Neural cell (in vitro differentiated cells): ENCODE results near the gene ZNF394. TPM values are rescaled to one million over a fixed set of nuclear protein-coding genes. Genes with fewer than 3 reads are reported as not detected.

Experiments used
- H2AFZ ChIP-seq: fragments of 200-600, 300-800 bp; sonication (generic), shearing (Covaris generic); 2 replicates; pipeline ENCODE4 v1.6.0; 2014; ENCODE audit warnings: low read depth, mild to moderate bottlenecking, antibody characterized with exemption, low read length, moderate library complexity
- H3F3A ChIP-seq: fragments of 200-600 bp; shearing (Covaris generic); 2 replicates; pipeline ENCODE4 v1.6.1; 2016; ENCODE audit warnings: mild to moderate bottlenecking, moderate library complexity, mixed read lengths, antibody characterized with exemption, low read length; ENCODE audit not compliant: insufficient read depth, poor library complexity, severe bottlenecking
- H3K27ac ChIP-seq: fragments of 200-600, 300-800 bp; sonication (generic), shearing (Covaris generic); 2 replicates; pipeline ENCODE4 v1.5.1; 2014; ENCODE audit warnings: mild to moderate bottlenecking, low read length, moderate library complexity
- H3K27me3 ChIP-seq: fragments of 300-800, 200-600 bp; sonication (generic), shearing (Covaris generic); 2 replicates; pipeline ENCODE4 v1.6.0; 2014; ENCODE audit warnings: mild to moderate bottlenecking, low read depth, low read length, moderate library complexity; ENCODE audit not compliant: insufficient read depth
- H3K36me3 ChIP-seq: fragments of 300-800, 200-600 bp; sonication (generic), shearing (Covaris generic); 2 replicates; pipeline ENCODE4 v1.5.1; 2014; ENCODE audit warnings: mild to moderate bottlenecking, antibody characterized with exemption, low read length, moderate library complexity; ENCODE audit not compliant: insufficient read depth
- H3K4me2 ChIP-seq: fragments of 300-800, 200-600 bp; sonication (generic), shearing (Covaris generic); 2 replicates; pipeline ENCODE4 v1.6.0; 2014; ENCODE audit warnings: mild to moderate bottlenecking, low read length
- H3K4me3 ChIP-seq: fragments of 300-800, 200-600 bp; sonication (generic), shearing (Covaris generic); 2 replicates; pipeline ENCODE4 v1.5.1; 2014; ENCODE audit warnings: mild to moderate bottlenecking, low read length, moderate library complexity
- H3K79me2 ChIP-seq: fragments of 200-600 bp; shearing (Covaris generic); replicated peaks from 2 replicates; pipeline ENCODE4 v1.6.0; 2014; ENCODE audit warnings: mild to moderate bottlenecking, low read length, moderate library complexity; ENCODE audit not compliant: insufficient read depth
- H3K9ac ChIP-seq: fragments of 300-800, 200-600 bp; sonication (generic), shearing (Covaris generic); 2 replicates; pipeline ENCODE4 v1.6.1; 2016; ENCODE audit warnings: mild to moderate bottlenecking, low read length, mixed read lengths
- H3K9me2 ChIP-seq: fragments of 200-600 bp; shearing (Covaris generic); 2 replicates; pipeline ENCODE4 v1.6.1; 2016; ENCODE audit warnings: mild to moderate bottlenecking, low read length, mixed read lengths; ENCODE audit not compliant: insufficient read depth
- H3K9me3 ChIP-seq: fragments of 200-600, 300-800 bp; sonication (generic), shearing (Covaris generic); 2 replicates; pipeline ENCODE4 v1.6.1; 2016; ENCODE audit warnings: mild to moderate bottlenecking, mixed run types, low read length, moderate library complexity, mixed read lengths
- H4K20me1 ChIP-seq: fragments of 200-600 bp; shearing (Covaris generic); 2 replicates; pipeline ENCODE4 v1.6.1; 2016; ENCODE audit warnings: mild to moderate bottlenecking, mixed run types; ENCODE audit not compliant: insufficient read depth
- EP300 ChIP-seq: fragments of 450-650 bp; conservative IDR thresholded peaks from 2 replicates; pipeline ENCODE4 v1.6.1; 2014; ENCODE audit warnings: antibody characterized with exemption, mild to moderate bottlenecking, moderate library complexity; ENCODE audit not compliant: poor library complexity, severe bottlenecking
- EZH2 ChIP-seq: fragments of 200-600, 300-800 bp; shearing (Covaris generic), sonication (generic); IDR thresholded peaks from 2 replicates; pipeline ENCODE4 v1.6.1; 2014; ENCODE audit warnings: antibody characterized with exemption, low read length, borderline replicate concordance, mild to moderate bottlenecking; ENCODE audit not compliant: insufficient read depth, poor library complexity, severe bottlenecking
- MXI1 ChIP-seq: fragments of 450-650 bp; conservative IDR thresholded peaks from 2 replicates; pipeline ENCODE4 v1.6.1; 2014; ENCODE audit warnings: antibody characterized with exemption, mild to moderate bottlenecking; ENCODE audit not compliant: poor library complexity, severe bottlenecking
- POLR2AphosphoS5 ChIP-seq: IDR thresholded peaks from 2 replicates; pipeline ENCODE4 v1.6.1; 2012
- RAD21 ChIP-seq: fragments of 450-650 bp; conservative IDR thresholded peaks from 2 replicates; pipeline ENCODE4 v1.6.1; 2014; ENCODE audit warnings: antibody characterized with exemption, mild to moderate bottlenecking, moderate library complexity
- REST ChIP-seq: IDR thresholded peaks from 2 replicates; pipeline ENCODE4 v1.6.1; 2012; ENCODE audit warnings: borderline replicate concordance
- SMC3 ChIP-seq: fragments of 450-650 bp; conservative IDR thresholded peaks from 2 replicates; pipeline ENCODE4 v1.6.1; 2014; ENCODE audit warnings: antibody characterized with exemption, mild to moderate bottlenecking, moderate library complexity; ENCODE audit not compliant: poor library complexity
- TAF1 ChIP-seq: IDR thresholded peaks from 2 replicates; pipeline ENCODE4 v1.6.1; 2012; ENCODE audit warnings: low read depth
- polyA plus RNA-seq: library from polyadenylated mRNA; depleted of rRNA; stranded (reverse); fragments of >200 nt; gene quantifications from 2 replicates; pipeline ENCODE4 v1.2.3, GENCODE V29; 2014
- TF ChIP-seq, protein P1 (sequence below): fragments of 450-650 bp; IDR thresholded peaks from 2 replicates; pipeline ENCODE4 v1.5.1; 2014; ENCODE audit warnings: antibody characterized with exemption, mild to moderate bottlenecking, moderate library complexity; ENCODE audit not compliant: poor library complexity, severe bottlenecking

The ZNF394 gene
- polyA plus RNA-seq, 1 donor from 2014 or later: 9.5 TPM

DNA sequence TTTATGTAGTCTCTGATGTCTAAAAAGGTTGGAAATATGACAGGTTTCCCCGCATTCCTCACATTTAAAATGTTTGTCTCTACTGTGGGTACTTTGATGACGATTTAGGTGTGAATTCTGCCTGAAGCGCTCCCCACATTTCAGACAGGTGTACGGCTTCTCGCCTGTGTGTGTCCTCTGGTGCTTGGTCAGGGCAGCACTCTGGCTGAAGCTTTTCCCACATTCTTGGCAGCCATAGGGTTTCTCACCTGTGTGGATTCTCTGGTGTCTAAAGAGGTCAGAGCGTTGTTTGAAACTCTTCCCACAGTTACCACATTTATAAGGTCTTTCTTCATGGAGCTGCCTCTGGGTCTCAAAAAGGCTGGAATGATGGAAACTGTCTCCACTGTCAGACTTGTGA lies 6.3 kb downstream of the ZNF394 start:
- Histone ChIP-seq H3K4me3 (no peak overlapping the region), H2AFZ (no peak overlapping the region), H3K9me2 (no peaks in the 10 kb centered on the region), H3K27ac (no peak overlapping the region), H3F3A (no peaks in the 10 kb centered on the region), H4K20me1 (no peaks in the 10 kb centered on the region), H3K27me3 (no peaks in the 10 kb centered on the region), H3K9ac (no peak overlapping the region), H3K4me2 (no peak overlapping the region), H3K79me2 (peaks cover 21% of the 10 kb centered on the region), H3K9me3 (no peaks in the 10 kb centered on the region), H3K36me3 (peaks cover 10% of the 10 kb centered on the region)
- TF ChIP-seq REST (no peak), RAD21 (no peak), EP300 (no peak), SMC3 (no peak), EZH2 (no peak), POLR2AphosphoS5 (no peak), MXI1 (no peak), TAF1 (no peak)
- TF ChIP-seq, protein P1, sequence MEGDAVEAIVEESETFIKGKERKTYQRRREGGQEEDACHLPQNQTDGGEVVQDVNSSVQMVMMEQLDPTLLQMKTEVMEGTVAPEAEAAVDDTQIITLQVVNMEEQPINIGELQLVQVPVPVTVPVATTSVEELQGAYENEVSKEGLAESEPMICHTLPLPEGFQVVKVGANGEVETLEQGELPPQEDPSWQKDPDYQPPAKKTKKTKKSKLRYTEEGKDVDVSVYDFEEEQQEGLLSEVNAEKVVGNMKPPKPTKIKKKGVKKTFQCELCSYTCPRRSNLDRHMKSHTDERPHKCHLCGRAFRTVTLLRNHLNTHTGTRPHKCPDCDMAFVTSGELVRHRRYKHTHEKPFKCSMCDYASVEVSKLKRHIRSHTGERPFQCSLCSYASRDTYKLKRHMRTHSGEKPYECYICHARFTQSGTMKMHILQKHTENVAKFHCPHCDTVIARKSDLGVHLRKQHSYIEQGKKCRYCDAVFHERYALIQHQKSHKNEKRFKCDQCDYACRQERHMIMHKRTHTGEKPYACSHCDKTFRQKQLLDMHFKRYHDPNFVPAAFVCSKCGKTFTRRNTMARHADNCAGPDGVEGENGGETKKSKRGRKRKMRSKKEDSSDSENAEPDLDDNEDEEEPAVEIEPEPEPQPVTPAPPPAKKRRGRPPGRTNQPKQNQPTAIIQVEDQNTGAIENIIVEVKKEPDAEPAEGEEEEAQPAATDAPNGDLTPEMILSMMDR: no peak

GRCh38 chr7:99490878-99491277 lies 9.2 kb downstream of the ZNF394 start:
- Histone ChIP-seq H3K4me3 (no peak overlapping the region), H2AFZ (no peak overlapping the region), H4K20me1 (no peaks in the 10 kb centered on the region), H3K9me2 (no peaks in the 10 kb centered on the region), H3K4me2 (no peak overlapping the region), H3K36me3 (peaks cover 10% of the 10 kb centered on the region), H3F3A (no peaks in the 10 kb centered on the region), H3K9me3 (no peaks in the 10 kb centered on the region), H3K9ac (no peak overlapping the region), H3K27ac (no peak overlapping the region), H3K27me3 (no peaks in the 10 kb centered on the region), H3K79me2 (no peaks in the 10 kb centered on the region)
- TF ChIP-seq SMC3: no peak
- TF ChIP-seq TAF1: no peak
- TF ChIP-seq RAD21: no peak
- TF ChIP-seq EP300: no peak
- no peak for TF ChIP-seq REST
- no peak for TF ChIP-seq EZH2
- TF ChIP-seq, protein P1: no peak
- no peak for TF ChIP-seq MXI1
- no peak for TF ChIP-seq POLR2AphosphoS5
